HG03558 (cell line): ENCODE results near the gene CNR2.
"Not testable (repeated sequence)": the region's sequence is repeated elsewhere in the genome, so short reads cannot be mapped to it uniquely, and the experiment has no call there.

Source experiments
- ATAC-seq: cut with Tn5 transposase; IDR thresholded peaks from one replicate; pipeline ENCODE4 v1.9.1; 2021; ENCODE audit warnings: moderate number of reproducible peaks; ENCODE audit not compliant: unreplicated experiment; ENCODE audit errors: extremely low read depth

The CNR2 gene

DNA sequence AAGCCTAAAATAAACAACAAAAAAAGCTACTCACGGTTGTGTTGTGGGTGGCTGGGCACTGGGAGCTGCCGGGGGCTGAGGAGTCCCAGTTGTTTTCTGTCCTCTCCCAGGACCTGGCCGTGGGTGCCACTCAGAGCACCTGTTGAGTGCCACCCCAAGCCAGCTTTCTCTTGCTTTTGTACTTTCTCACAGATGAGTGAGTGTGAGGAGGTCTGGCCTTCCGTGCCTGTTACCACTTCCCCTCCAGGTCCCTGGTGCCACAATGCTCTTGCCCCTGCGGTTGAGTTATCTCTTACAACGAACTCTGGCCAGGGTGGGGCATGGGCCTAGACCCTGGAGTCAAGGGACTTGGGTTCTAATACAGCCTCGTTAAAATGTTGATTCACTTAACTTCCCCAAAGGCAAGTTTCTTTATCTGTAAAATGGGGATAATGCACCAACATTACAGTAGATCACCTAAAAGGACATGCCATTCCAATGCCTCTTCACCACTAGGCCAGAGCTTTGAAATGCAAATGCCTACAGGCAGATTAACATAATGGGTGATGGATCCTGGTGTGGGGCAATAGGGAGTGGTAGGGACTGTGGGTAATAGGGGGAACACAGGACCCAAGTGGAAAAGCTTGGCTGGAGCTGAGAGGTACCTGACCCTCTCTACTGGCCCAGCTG lies at the start of gene CNR2:
CNR2 (minus strand) TSS at position 151 of the 669 bp plus-strand sequence. CDS start 37,745 bp downstream, outside the sequence.
- no peak for ATAC-seq

DNA sequence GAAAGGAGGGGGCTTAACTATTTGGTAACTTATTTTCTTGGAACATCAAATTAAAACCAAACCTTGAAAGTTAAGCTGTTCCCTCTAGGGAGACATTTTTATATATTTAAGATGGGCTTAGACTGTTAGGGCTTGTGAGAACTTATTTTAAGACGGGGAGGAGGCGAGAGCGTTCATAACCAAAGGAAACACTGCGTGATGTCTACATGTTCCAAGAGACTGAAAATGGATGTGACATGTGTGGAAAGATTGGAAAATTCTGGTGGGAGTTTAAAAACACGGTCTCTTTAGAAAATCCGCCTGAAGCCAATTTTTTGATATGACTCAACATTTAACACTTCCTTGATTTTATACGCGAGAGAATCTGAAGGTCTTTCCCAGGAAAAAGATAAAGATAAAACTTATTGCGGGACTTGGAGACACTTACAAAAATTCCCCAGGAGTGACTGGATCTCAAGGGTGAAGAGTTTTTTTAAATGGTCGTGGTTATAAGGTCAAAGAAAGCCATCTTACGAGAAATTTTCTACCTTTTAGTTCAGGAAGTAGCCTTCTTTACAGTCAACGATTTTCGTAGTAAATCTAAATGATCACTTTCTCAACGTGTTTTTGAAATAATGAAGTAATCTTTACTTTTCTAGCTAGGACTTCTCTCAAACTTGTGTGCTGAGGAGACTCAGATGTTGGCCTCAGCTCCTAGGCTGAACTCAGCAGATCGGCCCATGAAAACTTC lies 47.3 kb upstream of the CNR2 start:
- ATAC-seq: no peak

DNA sequence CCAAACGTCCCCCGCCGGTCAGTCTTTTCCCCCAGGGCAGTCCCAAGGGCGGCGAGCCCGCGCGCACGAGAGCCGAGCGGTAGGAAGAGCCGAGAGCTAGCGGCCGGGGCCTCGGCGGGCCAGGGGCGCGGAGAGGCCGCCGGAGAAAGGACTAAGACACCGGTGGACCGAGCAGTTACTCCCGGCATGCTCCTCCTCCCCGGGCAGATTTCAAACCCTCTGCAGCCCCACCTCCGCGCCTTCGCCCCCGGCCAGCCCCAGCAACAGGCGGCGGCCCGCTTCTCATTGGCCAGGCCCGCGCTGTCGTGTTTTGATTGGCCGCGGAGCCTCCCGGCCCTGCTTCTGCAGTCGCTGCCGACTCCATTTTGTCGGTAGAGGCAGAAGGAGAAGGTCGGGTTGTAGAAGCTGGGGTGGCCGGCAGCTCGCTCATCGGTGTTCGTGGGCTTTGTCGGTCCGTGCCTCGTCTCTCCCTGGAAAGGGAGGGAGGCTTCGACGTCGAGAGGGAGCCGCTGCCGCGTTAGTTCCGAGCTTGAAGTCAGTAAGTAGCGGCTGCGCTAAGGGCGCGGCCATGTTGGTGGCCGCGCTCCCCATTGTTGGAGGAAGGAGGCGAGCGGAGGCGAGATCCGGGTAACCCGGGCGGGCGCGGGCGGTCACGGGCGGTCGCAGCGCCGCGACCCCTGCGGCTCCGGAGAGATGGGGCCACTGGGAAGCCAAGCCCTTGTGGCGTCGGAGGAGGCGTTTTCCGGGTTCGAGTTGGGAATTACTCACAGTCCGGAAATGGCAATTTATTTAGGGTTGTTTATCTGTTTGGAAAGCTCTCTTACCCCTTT lies 46.5 kb upstream of the CNR2 start, which contains the start of gene PNRC2:
PNRC2 (plus strand) TSS at position 368 of the 830 bp plus-strand sequence. CDS start 1,630 bp downstream, outside the sequence.
- peak; percentile 47 for ATAC-seq

DNA sequence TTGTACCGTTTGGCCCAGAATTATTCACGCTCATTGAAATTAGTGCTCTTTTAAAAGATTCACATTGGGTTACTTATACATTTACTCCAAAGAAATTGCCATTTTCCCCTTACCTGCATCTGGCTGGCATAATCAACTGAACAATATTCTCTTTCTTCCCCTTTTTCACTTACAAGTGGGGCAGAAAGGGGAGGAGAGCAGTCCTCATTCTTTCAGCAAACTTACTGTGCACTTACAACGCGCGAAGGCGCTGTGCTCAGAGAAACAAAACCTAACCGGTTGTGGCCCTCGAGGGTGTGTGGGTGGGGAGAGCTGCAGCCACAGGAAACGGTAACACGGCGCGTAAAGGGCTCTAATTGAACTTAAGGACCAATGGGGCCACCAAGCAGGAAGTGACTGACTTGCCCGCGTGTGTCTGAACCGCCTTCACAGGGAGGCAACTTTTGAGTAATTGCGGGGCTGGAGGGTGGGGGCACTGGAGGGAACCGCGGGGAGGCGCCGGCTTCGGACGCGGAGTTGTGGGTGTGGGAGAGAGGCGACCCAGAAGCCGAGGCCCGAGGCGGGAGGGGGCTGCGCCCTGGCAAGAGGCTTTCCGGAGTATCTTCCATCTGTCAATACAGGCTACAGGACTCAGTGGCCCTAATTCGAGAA lies 45.8 kb upstream of the CNR2 start:
- peak; percentile 30 for ATAC-seq

DNA sequence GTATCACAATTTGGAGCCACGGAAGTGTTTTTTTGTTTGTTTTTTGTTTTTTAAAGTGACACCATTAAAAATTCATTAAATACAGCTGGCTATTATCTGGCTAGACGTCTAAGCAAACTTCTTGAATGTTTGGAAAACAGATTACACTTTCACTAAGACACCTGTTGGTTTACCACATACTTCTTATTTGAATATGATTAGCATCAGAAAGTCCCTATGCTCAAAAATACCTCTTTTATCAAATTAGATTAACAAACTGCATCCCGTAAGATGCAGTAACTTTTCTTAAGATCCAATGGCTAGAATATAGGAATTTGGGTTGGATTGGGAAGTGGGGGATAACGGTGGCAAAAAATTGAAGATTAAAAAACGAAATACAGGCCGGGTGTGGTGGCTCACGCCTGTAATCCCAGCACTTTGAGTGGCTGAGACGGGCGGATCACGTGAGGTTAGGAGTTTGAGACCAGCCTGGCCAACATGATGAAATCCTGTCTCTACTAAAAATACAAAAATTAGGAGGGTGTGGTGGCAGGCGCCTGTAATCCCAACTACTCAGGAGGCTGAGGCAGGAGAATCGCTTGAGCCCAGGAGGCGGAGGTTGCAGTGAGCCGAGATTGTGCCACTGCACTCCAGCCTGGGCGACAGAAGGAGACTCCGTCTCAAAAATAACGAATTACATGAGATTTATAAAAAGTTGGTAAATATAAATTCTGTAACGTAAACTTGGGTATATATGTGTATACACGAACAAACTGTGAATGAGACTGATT lies 45.1 kb upstream of the CNR2 start:
- not testable (repeated sequence) for ATAC-seq

DNA sequence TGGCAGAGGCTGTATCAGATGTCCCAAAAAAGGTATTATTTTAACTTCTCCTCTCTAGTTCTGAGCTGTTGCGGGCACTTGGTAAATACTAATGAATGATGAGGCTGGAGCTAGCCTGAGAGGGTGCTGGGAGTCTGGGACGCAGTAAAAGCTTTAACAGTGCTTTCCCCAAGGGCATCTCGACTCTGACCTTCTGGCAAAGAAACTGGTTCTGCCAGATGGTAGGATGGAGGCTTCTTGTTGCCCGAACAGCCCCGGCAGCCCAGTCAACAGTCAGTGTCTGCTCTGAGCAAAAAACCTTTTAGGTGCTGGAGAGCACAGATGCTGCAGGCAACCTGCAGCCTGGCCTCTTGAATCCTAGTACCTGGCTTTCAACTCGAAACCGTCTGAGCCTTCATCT lies 43.9 kb upstream of the CNR2 start:
- no peak for ATAC-seq

DNA sequence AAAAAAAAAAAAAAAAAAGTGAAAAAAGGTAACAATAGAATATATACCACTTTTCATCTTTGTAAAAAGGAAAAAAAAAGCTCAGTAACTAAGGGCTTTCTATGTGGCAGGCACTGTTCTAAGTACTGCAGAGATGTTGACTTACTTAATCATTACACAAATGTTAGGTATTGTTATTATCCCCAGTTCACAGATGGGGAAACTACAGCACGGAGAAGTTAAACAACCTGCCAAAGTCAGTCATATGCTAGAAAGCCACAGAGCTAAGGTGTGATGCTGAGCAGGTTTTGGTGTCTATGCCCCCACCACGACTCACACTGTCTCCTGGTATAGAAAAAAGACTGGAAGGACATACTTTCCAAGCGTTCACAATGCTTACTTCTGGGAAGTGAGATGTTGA lies 39.9 kb upstream of the CNR2 start:
- ATAC-seq: no peak

DNA sequence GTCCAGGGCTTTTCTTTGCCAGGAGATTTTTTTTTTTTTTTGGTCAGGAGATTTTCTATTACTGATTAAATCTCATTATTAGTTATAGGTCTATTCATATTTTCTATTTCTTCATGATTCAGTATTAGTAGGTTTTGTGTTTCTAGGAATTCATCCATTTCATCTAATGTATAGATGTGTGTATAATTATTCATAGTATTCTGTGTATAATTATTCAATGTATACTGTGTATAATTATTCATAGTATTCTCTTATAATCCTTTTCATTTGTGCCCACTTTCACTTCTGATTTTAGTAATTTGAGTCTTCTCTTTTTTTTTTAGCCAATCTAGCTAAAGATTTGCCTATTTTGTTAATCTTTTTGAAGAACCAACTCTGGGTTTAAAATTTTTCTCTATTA lies 34.2 kb upstream of the CNR2 start:
- no peak for ATAC-seq

DNA sequence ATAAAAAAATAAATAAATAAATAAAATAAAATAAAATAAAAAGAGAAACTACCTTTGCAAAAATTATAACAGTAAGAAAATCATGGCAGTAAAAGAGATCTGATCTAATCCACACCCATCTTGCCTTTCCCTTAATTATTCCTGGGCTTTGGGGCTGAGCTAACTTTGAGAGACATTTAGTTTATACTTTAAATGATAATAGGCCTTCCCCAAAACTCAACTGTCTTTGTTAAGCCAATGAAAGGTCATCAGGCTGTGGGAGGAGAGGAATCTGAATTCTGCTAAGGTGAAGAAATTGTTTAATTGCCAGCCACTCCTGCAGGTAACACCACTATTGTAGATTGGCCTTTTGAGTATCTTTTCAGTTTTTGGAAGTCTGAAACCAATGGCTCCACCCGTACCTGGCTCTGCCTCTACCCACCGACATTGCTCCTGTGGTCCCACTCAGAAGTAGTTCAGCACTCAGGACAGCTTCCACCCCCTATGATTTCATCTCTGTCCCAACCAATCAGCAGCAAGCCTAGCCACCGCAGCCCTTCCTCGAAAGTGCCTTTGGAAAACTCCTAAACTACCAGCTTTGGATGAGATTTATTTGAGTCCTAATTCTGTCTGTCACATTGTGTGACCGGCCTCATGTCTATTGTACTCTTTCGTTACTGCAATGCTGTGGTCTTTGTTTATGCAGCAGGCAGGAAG lies 23.5 kb upstream of the CNR2 start:
- ATAC-seq: no peak

DNA sequence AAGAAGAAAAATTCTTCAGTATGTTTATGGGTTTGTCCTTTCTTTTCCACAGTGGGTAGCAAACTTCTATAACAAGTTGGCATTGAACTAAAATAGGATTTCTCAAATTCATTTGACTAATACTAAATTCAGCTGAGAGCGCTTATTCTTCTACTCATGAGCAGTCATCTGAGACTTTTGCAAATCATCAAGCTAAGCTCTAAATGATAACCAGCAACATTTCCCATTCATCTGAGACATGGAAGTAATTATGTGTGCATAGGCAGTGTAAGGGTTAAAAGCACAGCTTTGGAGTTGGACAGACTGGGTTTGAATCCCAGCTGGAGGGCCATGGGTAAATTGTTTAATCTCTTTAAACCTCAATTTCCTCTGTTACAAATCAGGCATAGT lies 18.3 kb upstream of the CNR2 start:
- ATAC-seq: no peak

DNA sequence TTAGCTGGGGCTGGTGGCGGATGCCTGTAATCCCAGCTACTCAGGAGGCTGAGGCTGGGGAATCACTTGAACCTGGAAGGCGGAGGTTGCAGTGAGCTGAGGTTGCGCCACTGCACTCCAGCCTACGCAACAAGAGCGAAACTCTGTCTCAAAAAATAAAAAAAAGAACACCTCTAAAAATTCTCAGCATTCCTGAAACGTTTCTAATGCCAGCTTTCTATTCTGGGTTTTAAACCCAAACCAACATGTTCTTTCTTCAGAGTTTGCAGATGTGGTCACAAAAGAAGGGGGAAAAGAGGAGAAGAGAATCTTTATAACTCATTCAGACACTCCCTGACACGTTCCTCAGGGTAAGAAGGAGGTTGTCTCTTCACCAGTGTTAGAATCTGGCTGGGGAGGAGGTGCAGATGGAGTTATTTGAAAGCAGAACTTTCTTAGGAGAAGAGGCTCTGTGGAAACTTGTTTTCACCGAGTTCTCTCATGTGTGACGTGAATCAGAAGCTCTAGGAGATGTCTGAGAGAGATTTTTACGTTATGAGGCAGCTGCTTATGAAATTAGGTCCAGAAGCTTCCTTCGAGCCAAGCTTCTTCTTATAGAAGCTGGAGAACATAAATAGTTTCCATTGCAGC lies 17.8 kb upstream of the CNR2 start:
- ATAC-seq: no peak

DNA sequence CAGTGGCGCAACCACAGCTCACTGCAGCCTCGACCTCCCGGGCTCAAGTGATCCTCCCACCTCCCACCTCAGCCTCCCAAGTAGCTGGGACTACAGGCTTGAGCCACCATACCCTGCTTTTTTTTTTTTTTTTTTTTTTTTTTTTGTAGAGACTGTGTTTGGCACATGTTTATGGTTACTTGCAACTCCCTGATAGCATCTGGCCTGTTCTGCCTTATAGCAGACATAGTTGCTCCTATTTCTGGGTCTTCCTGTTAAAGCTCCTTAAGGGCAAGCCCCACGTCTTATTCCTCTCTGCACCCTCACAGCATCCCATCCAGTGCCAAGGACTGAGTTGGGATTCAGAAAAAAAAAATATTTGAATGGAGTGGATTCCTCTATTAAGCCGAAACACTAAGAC lies 17.1 kb upstream of the CNR2 start:
- no peak for ATAC-seq

DNA sequence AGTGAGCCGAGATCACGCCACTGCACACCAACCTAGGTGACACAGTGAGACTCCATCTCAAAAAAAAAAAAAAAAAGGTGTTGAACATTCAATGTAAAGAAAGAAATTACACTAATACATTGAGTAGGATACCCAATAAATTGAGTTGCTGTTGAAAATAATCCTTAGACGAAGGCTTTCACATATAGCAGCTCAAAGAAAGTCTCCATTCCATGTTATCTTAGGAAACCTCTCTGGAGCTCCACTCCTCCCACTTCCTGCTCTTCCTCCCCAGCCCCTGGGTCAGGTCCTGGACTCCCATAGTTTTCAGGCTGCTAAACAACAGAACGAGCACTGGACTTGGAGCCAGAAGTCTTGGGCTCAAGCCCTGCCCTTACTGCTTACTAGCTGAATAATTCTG lies 15.6 kb upstream of the CNR2 start:
- ATAC-seq: no peak

DNA sequence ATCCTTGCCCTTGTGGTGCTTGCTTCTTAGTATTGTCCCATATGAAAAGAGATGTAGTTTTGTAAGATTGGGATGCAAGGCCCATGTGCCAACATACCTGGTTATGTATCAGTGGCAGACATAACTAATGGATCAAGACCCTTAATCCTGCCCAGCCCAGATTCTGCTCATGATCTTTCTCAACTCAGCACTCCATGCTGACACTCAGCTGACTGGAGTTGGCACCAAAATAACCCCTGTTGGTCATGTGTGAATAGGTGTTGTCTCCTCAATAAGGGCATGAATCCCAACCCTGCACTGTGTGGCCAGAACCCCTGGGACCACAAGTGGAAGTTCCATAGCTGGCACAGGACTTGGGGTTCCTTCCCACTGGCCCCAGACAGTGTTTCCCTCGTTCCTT lies 13.9 kb upstream of the CNR2 start:
- no peak for ATAC-seq

DNA sequence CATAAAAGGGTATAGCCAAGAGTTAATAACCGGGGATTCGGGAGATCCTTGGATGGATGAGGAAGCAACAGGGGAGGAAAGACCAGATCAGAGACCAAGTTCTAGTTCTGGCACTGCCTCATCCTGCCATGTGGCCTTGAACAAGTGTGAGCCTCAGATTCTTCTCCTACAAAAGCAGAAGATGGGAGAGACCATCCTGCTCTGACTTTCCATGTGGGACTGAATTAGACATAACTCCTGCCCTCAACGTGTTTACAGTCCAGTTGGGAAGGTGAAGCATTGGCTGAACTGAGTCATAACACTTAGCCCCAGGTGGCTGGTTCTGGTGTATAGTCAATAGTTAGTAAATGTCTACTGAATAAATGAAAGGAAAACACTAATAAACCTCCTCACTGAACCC lies 12.1 kb upstream of the CNR2 start:
- ATAC-seq: no peak

DNA sequence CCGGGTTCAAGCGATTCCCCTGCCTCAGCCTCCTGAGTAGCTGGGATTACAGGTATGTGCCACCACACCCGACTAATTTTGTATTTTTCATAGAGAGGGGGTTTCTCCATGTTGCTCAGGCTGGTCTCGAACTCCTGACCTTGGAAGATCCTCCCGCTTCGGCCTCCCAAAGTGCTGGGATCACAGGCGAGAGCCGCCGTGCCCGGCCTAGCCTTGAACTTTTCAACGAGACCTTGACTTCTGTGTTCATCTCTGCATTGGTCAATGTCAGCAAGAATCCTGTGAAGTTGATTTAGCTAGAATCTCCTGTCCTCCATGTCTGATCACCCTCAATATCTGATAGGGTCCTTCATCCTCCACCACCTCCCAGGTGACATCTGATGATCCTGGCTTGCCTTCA lies 11.4 kb upstream of the CNR2 start:
- ATAC-seq: no peak

DNA sequence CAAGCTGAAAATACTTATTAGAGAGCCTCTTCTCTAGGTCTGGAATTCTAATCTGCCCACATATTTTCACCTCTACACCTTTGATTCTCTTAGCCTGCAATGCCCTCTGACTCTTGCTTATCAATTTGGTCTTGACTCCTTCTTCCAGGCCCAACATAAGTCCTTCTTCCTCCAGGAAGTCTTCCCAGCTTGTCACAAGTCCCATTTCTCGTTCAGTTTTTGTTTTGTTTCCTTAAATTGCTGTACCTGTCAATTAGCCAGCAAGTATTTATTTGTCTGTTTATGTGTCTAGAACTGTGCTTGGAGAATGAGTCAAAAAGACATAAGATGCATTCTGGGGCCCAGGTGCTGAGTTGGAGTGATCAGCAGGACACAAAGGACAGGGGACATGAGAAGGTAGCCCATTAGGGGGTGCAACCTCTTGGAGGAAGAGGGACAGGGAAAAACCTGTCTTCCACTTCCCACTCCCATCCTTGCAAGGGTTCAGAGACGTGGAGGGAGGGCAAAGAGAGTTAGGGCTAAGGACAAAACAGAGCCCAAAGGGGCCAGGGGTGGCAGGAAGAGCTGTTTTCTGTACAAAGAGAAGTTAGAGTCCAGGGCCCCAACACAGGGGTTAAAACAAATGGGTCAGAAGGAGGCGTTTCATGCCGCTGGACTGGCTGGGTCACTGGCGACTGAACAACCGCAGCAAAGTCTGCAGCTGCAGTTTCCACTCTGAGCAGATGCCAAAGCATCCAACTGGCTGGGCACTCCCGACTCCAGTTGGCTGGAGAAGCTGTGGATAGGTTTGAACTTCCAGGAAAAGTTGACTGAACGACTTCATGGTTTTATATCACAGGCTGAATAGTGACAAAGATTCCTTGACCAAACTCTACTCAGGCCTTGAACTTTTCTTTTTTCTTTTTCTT lies 10.7 kb upstream of the CNR2 start:
- ATAC-seq: no peak
